ENCODE data around the gene STEEP1. TPM values are rescaled to one million over a fixed set of nuclear protein-coding genes. Genes with fewer than 3 reads are reported as not detected.

Gene STEEP1
- total RNA-seq, 1 experiment from 2014 or later, result 25.8 TPM

DNA sequence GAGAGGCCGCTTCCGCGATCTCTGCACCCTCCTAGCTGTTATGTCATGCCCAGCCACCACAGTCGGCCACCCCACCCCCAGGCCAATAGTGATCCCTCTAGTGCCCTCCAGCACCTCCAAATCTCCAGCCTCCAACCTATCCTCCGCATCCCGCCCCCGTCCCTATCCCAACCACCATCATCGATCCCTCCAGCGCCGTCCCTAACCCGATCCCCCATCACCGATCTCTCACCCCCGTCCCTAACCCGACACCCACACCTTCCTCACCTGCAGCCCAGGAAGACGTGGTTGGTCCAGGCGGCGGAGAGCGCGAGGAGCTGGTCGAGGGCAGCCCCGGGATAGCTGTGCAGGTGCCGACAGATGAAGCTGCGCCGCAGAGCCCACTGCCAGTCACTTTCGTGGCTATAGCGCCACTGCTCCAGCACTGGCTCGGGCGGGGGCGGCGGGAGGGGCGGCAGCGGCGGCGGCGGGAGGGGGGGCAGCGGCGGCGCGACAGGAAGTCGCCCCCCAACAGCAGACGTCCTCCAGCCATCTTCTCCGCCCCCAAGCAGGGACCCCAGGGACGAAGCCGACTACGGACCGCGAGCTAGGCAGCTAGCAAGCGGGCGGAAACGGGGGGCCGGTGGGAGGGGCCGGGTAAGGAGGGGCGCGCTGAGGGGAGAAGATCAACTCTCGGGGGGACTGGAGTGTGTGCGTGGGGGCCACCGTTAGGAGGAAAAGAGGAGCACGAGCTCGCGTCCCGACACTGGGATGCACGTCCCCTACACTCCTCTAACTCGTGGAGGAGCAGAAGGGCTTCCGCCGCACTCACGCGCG, 40.5 kb upstream of the STEEP1 start:
- ChIA-PET POLR2A (interaction anchor here (0.5 to 0.9 kb wide), 3 partner anchors 137 to 629 kb away, joined by 3 to 8 read pairs (median 4); partner anchors contain the start of gene RPL39), CTCF (interaction anchor here (0.6 to 2.3 kb wide), 7 partner anchors 17 to 152 kb away, joined by 3 to 15 read pairs (median 5); partner anchors contain the start of gene UBE2A)
- peaks cover 35% of the 10 kb centered on the region for H3K27me3 Mint-ChIP-seq (ENCODE audit: low read depth)
- H3K27ac Mint-ChIP-seq, result peak overlapping the region; percentile 86; the same call in 1 of the 2 replicates
- H3K4me1 Mint-ChIP-seq, result peaks cover 20% of the 10 kb centered on the region
- H3K36me3 Mint-ChIP-seq, result no peaks in the 10 kb centered on the region
- H3K9me3 Mint-ChIP-seq, result no peaks in the 10 kb centered on the region
- peak; percentile 49 for DNase-seq (ENCODE audit: low spot score)
- no peak for TF ChIP-seq ZNF263 (CRISPR knock-in tag; IDR thresholded peaks at IDR 0.05; ENCODE audit: low read depth)
- no peak for TF ChIP-seq NR3C1 (CRISPR knock-in tag; conservative IDR thresholded peaks at IDR 0.05; ENCODE audit: low read depth)
- TF ChIP-seq ESRRA (CRISPR knock-in tag; IDR thresholded peaks at IDR 0.05; ENCODE audit: borderline replicate concordance), result no peak
- TF ChIP-seq ZNF281 (CRISPR knock-in tag; IDR thresholded peaks at IDR 0.05), result no peak
- no peak for TF ChIP-seq ZNF219 (CRISPR knock-in tag; IDR thresholded peaks at IDR 0.05; ENCODE audit: borderline replicate concordance)
- TF ChIP-seq NFATC4 (CRISPR knock-in tag; IDR thresholded peaks at IDR 0.05), result no peak
- TF ChIP-seq FOXP1 (CRISPR knock-in tag; IDR thresholded peaks at IDR 0.05; ENCODE audit: borderline replicate concordance), result no peak
- TF ChIP-seq, protein P1, sequence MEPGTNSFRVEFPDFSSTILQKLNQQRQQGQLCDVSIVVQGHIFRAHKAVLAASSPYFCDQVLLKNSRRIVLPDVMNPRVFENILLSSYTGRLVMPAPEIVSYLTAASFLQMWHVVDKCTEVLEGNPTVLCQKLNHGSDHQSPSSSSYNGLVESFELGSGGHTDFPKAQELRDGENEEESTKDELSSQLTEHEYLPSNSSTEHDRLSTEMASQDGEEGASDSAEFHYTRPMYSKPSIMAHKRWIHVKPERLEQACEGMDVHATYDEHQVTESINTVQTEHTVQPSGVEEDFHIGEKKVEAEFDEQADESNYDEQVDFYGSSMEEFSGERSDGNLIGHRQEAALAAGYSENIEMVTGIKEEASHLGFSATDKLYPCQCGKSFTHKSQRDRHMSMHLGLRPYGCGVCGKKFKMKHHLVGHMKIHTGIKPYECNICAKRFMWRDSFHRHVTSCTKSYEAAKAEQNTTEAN (CRISPR knock-in tag; IDR thresholded peaks at IDR 0.05), result no peak
- no peak for TF ChIP-seq ZNF232 (CRISPR knock-in tag; IDR thresholded peaks at IDR 0.05)
- no peak for TF ChIP-seq PREB (CRISPR knock-in tag; IDR thresholded peaks at IDR 0.05; ENCODE audit: borderline replicate concordance)
- TF ChIP-seq CBFB (CRISPR knock-in tag; IDR thresholded peaks at IDR 0.05; ENCODE audit: low read depth), result no peak
- no peak for TF ChIP-seq ELF4 (CRISPR knock-in tag; IDR thresholded peaks at IDR 0.05; ENCODE audit: low read depth)
- peak overlapping the region; percentile 81 for H3K4me3 Mint-ChIP-seq
- ATAC-seq, result peak; percentile 68

GRCh38 chrX:119604766-119605463, 39.7 kb upstream of the STEEP1 start:
- ChIA-PET CTCF (interaction anchor here (0.6 to 2.3 kb wide), 5 partner anchors 16 to 124 kb away, joined by 3 to 15 read pairs (median 7); partner anchors contain the start of gene UBE2A), POLR2A (no interaction called here)
- TF ChIP-seq, protein P2, sequence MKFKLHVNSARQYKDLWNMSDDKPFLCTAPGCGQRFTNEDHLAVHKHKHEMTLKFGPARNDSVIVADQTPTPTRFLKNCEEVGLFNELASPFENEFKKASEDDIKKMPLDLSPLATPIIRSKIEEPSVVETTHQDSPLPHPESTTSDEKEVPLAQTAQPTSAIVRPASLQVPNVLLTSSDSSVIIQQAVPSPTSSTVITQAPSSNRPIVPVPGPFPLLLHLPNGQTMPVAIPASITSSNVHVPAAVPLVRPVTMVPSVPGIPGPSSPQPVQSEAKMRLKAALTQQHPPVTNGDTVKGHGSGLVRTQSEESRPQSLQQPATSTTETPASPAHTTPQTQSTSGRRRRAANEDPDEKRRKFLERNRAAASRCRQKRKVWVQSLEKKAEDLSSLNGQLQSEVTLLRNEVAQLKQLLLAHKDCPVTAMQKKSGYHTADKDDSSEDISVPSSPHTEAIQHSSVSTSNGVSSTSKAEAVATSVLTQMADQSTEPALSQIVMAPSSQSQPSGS (CRISPR knock-in tag; IDR thresholded peaks at IDR 0.05; ENCODE audit: borderline replicate concordance, low read depth), result no peak
- TF ChIP-seq TP53 (CRISPR knock-in tag; IDR thresholded peaks at IDR 0.05) (no peak), ZNF416 (CRISPR knock-in tag; IDR thresholded peaks at IDR 0.05) (no peak), ZNF425 (CRISPR knock-in tag; conservative IDR thresholded peaks at IDR 0.05) (no peak), PREB (CRISPR knock-in tag; IDR thresholded peaks at IDR 0.05; ENCODE audit: borderline replicate concordance) (no peak), GRHL2 (CRISPR knock-in tag; IDR thresholded peaks at IDR 0.05; ENCODE audit: insufficient replicate concordance, severe bottlenecking) (no peak)

More at GRCh38 chrX:119604766-119605463, 39.7 kb upstream of the STEEP1 start:
- ATAC-seq (no peak), DNase-seq (ENCODE audit: low spot score) (no peak)
- H3K9me3 Mint-ChIP-seq, result no peaks in the 10 kb centered on the region
- peak overlapping the region; percentile 81 for H3K4me3 Mint-ChIP-seq
- no peak overlapping the region for H3K27ac Mint-ChIP-seq
- peaks cover 35% of the 10 kb centered on the region for H3K27me3 Mint-ChIP-seq (ENCODE audit: low read depth)
- peaks cover 17% of the 10 kb centered on the region for H3K4me1 Mint-ChIP-seq
- no peaks in the 10 kb centered on the region for H3K36me3 Mint-ChIP-seq
